ENCODE data around the gene TACR2. TPM values are rescaled to one million over a fixed set of nuclear protein-coding genes. Genes with fewer than 3 reads are reported as not detected.

TACR2 gene
- total and polyA plus RNA-seq, 2 donors = 0.05 to 0.30 TPM

DNA sequence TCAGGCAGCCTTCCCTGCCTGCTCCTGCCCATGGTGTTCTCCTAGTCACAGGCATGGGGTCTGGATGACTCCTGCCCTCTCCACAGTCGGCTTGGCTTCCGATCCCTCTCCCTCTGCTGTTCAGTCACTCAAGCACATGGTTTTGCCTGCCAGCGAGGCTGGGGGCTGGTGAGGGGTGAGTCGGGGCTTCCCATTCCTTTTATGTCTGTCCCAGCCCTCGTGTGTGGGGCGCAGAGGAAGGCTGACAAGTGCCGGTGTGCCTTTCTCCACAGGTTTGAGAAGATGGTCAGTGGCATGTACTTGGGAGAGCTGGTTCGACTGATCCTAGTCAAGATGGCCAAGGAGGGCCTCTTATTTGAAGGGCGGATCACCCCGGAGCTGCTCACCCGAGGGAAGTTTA, 40.1 kb downstream of the TACR2 start:
- DNase-seq (ENCODE audit: low read depth in 6 of 9, low spot score in 9 of 9) = no peak
- peaks cover 1 to 4% of the 10 kb centered on the region in 2 donors for H3K9me3 ChIP-seq (ENCODE audit: control insufficient read depth in 2 of 2, insufficient read depth in 1 of 2, low read length in 1 of 2)
- peaks cover 42 to 75% of the 10 kb centered on the region in 2 donors for H3K36me3 ChIP-seq (ENCODE audit: control insufficient read depth in 2 of 2, insufficient read depth in 2 of 2, low read length in 1 of 2)
- WGBS = 98% methylated on average over 11 of the region's 11 CpGs
- H3K4me3 ChIP-seq (ENCODE audit: low read length in 2 of 2) = no peak overlapping the region
- no peaks in the 10 kb centered on the region for H3K27me3 ChIP-seq (ENCODE audit: control insufficient read depth in 2 of 2, insufficient read depth in 1 of 2, low read length in 1 of 2)
- H3K4me1 ChIP-seq (ENCODE audit: control insufficient read depth in 2 of 2, insufficient read depth in 2 of 2, low read length in 2 of 2) = peaks cover 27 to 40% of the 10 kb centered on the region in 2 donors
- no peak overlapping the region for H3K27ac ChIP-seq (ENCODE audit: low read depth in 1 of 2, low read length in 1 of 2)

DNA sequence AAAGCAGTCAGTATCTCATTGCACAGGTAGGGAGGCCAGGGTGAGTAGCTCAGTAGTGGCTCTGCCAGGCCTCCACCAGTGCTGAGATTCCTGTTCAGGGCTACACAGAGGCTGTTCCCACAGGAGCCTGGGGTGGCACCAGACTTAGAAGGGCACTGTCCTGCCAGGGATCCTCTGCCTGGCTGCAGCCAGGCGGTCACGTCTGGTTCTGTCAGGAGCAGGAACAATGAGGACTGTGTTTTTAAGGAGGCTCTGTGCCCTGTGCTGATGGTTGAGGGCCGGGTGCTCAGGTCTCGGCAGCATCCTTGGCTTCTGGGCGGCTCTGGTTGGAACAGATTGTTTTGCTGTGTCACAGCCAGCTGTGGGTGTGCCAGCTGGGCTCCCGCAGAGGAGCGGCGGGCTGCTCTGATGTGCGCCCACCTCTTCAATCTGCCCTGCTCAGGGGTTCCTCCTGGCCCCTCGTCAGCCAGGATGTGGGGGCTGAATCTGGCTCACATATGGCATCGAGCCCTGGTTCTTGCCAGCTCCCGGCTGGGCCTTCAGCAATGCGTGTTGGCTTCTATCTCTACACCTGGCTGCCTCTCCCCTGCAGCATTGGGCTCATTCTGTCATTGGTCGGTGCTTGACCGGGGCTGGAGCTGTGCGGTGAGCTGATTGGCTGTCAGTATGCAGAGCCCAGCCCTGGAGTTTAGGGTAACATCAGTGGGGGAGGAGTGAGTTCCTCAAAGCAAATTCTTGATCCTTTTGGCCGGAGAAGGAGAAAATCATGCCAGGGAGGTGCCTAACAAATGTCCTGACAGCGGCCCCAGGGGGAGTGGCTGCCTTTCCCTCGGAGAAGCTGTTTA, 41.2 kb downstream of the TACR2 start:
- Histone ChIP-seq H3K4me3 (ENCODE audit: low read length in 2 of 2) (no peak overlapping the region), H3K4me1 (ENCODE audit: control insufficient read depth in 2 of 2, insufficient read depth in 2 of 2, low read length in 2 of 2) (peaks cover 27 to 40% of the 10 kb centered on the region in 2 donors), H3K27me3 (ENCODE audit: control insufficient read depth in 2 of 2, insufficient read depth in 1 of 2, low read length in 1 of 2) (no peaks in the 10 kb centered on the region), H3K9me3 (ENCODE audit: control insufficient read depth in 2 of 2, insufficient read depth in 1 of 2, low read length in 1 of 2) (peaks cover 1 to 4% of the 10 kb centered on the region in 2 donors), H3K36me3 (ENCODE audit: control insufficient read depth in 2 of 2, insufficient read depth in 2 of 2, low read length in 1 of 2) (peaks cover 48 to 77% of the 10 kb centered on the region in 2 donors), H3K27ac (ENCODE audit: low read depth in 1 of 2, low read length in 1 of 2) (peak overlapping the region; percentile 67 to 72)
- 35% methylated on average over 19 of the region's 19 CpGs for WGBS
- peak in 5 of 9 donors; percentile 55 to 87 (median 74) for DNase-seq (ENCODE audit: low read depth in 6 of 9, low spot score in 9 of 9)

DNA sequence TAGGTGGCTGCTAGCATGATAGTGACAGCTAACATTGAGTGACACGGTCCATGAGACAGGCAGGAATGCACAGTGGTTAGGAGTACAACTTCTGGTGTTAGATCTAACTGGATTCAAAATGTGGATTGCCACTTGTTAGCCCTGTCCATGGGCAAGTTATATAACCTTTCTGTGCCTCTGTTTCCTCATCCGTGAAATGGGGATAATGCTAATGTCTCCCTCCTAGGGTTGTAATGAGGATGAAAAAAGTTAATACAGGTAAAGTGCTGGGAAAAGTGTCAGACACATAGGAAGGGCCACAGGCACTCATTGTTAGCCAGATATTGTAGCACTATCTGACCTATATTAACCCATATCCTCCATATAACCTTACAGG, 41.8 kb downstream of the TACR2 start:
- WGBS = 98% methylated on average over 2 of the region's 2 CpGs
- Histone ChIP-seq H3K4me1 (ENCODE audit: control insufficient read depth in 2 of 2, insufficient read depth in 2 of 2, low read length in 2 of 2) (peaks cover 27 to 40% of the 10 kb centered on the region in 2 donors), H3K27ac (ENCODE audit: low read depth in 1 of 2, low read length in 1 of 2) (peak overlapping the region; percentile 26 to 72), H3K36me3 (ENCODE audit: control insufficient read depth in 2 of 2, insufficient read depth in 2 of 2, low read length in 1 of 2) (peaks cover 48 to 77% of the 10 kb centered on the region in 2 donors), H3K4me3 (ENCODE audit: low read length in 2 of 2) (no peak overlapping the region), H3K27me3 (ENCODE audit: control insufficient read depth in 2 of 2, insufficient read depth in 1 of 2, low read length in 1 of 2) (no peaks in the 10 kb centered on the region), H3K9me3 (ENCODE audit: control insufficient read depth in 2 of 2, insufficient read depth in 1 of 2, low read length in 1 of 2) (peaks cover 0 to 4% of the 10 kb centered on the region in 2 donors)
- DNase-seq (ENCODE audit: low read depth in 6 of 9, low spot score in 9 of 9) = no peak

DNA sequence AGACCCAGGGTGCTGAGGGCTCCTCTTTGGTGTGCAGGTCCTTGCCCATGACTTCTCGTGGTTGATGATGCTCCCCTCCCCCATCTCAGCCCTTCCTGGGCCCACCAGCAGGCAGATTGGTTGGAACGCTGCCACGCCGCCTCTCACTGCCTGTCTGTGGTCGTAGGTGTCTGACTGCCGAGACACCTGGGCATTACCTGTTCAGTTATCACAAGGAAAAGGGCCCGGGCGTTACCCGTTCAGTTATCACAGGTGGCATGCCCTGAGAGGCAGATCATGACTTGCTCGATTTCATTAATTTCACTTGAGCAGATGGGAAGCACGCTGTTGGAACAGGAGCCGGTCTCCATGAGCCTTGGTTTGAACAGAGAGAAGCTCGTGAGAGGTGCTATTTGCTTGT, 42.5 kb downstream of the TACR2 start:
- DNase-seq (ENCODE audit: low read depth in 6 of 9, low spot score in 9 of 9) = no peak
- no peaks in the 10 kb centered on the region for H3K9me3 ChIP-seq (ENCODE audit: control insufficient read depth in 2 of 2, insufficient read depth in 1 of 2, low read length in 1 of 2)
- peaks cover 27 to 40% of the 10 kb centered on the region in 2 donors for H3K4me1 ChIP-seq (ENCODE audit: control insufficient read depth in 2 of 2, insufficient read depth in 2 of 2, low read length in 2 of 2)
- H3K4me3 ChIP-seq (ENCODE audit: low read length in 2 of 2) = no peak overlapping the region
- no peaks in the 10 kb centered on the region for H3K27me3 ChIP-seq (ENCODE audit: control insufficient read depth in 2 of 2, insufficient read depth in 1 of 2, low read length in 1 of 2)
- peaks cover 48 to 76% of the 10 kb centered on the region in 2 donors for H3K36me3 ChIP-seq (ENCODE audit: control insufficient read depth in 2 of 2, insufficient read depth in 2 of 2, low read length in 1 of 2)
- 88% methylated on average over 13 of the region's 13 CpGs for WGBS
- H3K27ac ChIP-seq (ENCODE audit: low read depth in 1 of 2, low read length in 1 of 2) = no peak overlapping the region

DNA sequence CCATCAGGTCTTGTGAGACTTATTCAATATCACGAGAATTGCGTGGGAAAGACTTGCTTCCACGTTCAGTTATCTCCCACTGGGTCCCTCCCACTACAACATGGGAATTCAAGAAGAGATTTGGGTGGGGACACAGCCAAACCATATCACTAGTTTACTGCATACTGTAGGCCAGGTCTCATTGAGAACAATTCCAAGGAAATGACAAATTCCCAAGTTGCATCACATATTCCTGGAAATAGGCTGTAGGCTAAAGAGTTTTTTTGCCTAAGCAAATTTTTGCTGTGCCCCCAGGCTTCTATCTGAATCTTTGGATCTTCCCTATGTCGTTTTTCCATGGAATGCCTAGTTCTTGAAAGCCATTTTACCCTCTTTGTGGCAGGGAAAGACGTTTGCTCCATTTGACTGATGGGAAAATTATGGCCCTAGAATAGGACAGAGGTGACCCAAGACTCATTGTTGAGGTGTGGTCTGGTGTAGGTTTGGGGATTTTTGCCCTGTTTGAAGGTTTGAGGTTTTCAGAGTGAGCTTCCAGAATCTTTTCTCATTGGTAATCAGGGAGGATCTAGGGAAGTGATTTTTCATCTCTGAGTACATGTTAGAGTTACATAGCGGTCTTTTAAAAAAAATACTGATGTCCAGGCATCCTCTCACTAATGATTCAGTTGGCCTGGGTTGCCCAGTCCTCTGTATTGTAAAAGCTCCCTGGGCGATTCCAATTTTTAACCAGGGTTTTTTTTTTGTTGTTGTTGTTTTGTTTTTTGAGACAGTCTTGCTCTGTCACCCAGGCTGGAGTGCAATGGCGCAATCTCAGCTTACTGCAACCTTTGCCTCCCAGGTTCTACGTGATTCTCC, 44.4 kb downstream of the TACR2 start:
- WGBS = 98% methylated on average over 9 of the region's 9 CpGs
- Histone ChIP-seq H3K4me1 (ENCODE audit: control insufficient read depth in 2 of 2, insufficient read depth in 2 of 2, low read length in 2 of 2) (peaks cover 27 to 36% of the 10 kb centered on the region in 2 donors), H3K27me3 (ENCODE audit: control insufficient read depth in 2 of 2, insufficient read depth in 1 of 2, low read length in 1 of 2) (no peaks in the 10 kb centered on the region), H3K4me3 (ENCODE audit: low read length in 2 of 2) (no peak overlapping the region), H3K9me3 (ENCODE audit: control insufficient read depth in 2 of 2, insufficient read depth in 1 of 2, low read length in 1 of 2) (no peaks in the 10 kb centered on the region), H3K36me3 (ENCODE audit: control insufficient read depth in 2 of 2, insufficient read depth in 2 of 2, low read length in 1 of 2) (peaks cover 56 to 80% of the 10 kb centered on the region in 2 donors), H3K27ac (ENCODE audit: low read depth in 1 of 2, low read length in 1 of 2) (no peak overlapping the region)
- DNase-seq (ENCODE audit: low read depth in 6 of 9, low spot score in 9 of 9) = no peak

DNA sequence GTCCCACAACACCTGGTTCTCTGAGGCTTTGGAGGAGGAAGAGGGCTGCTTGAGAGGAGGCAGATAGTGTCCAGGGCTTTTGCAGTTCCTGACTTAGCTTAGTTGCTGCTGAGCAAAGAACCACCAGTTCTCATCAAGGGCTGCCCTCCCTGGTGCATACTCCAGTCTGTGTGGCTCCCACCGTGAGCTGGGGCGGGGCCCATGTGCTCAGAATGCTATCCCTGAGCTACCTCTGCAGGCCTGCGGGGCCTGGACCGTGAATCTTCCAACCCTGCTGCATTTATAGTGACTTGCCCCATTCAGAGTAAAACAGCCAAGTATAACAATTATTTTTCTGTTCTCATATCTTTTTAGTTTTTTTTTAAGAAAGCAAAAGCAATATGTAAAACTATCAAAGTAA, 49.2 kb downstream of the TACR2 start:
- no peak overlapping the region for H3K4me3 ChIP-seq (ENCODE audit: low read length in 2 of 2)
- WGBS = 96% methylated on average over 4 of the region's 4 CpGs
- DNase-seq (ENCODE audit: low read depth in 6 of 9, low spot score in 9 of 9) = no peak
- H3K4me1 ChIP-seq (ENCODE audit: control insufficient read depth in 2 of 2, insufficient read depth in 2 of 2, low read length in 2 of 2) = peaks cover 19 to 28% of the 10 kb centered on the region in 2 donors
- no peak overlapping the region for H3K27ac ChIP-seq (ENCODE audit: low read depth in 1 of 2, low read length in 1 of 2)
- peaks cover 72 to 81% of the 10 kb centered on the region in 2 donors for H3K36me3 ChIP-seq (ENCODE audit: control insufficient read depth in 2 of 2, insufficient read depth in 2 of 2, low read length in 1 of 2)
- no peaks in the 10 kb centered on the region for H3K9me3 ChIP-seq (ENCODE audit: control insufficient read depth in 2 of 2, insufficient read depth in 1 of 2, low read length in 1 of 2)
- H3K27me3 ChIP-seq (ENCODE audit: control insufficient read depth in 2 of 2, insufficient read depth in 1 of 2, low read length in 1 of 2) = no peaks in the 10 kb centered on the region

DNA sequence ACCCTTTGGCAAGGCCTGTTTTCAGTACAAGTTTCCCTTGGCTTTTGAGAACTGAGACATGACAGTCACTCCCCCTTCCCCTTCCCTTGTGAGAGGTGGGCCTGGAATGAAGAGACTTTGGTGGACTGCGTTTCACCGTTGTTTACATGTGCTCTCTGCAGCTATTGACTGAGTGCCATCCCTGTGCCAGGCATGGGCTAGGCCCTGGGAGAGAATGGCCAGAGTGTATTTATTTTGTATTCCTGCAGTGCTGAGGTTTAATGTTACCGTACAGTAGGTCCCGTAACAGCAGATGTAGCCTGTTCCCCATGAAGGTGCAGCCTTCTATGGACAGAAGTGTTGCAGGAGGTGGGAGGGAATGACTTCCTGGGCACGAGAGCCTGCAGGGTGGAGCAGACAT, 50.0 kb downstream of the TACR2 start:
- no peaks in the 10 kb centered on the region for H3K27me3 ChIP-seq (ENCODE audit: control insufficient read depth in 2 of 2, insufficient read depth in 1 of 2, low read length in 1 of 2)
- H3K4me3 ChIP-seq (ENCODE audit: low read length in 2 of 2) = no peak overlapping the region
- peaks cover 23 to 34% of the 10 kb centered on the region in 2 donors for H3K4me1 ChIP-seq (ENCODE audit: control insufficient read depth in 2 of 2, insufficient read depth in 2 of 2, low read length in 2 of 2)
- no peaks in the 10 kb centered on the region for H3K9me3 ChIP-seq (ENCODE audit: control insufficient read depth in 2 of 2, insufficient read depth in 1 of 2, low read length in 1 of 2)
- 98% methylated on average over 5 of the region's 5 CpGs for WGBS
- peaks cover 68 to 81% of the 10 kb centered on the region in 2 donors for H3K36me3 ChIP-seq (ENCODE audit: control insufficient read depth in 2 of 2, insufficient read depth in 2 of 2, low read length in 1 of 2)
- H3K27ac ChIP-seq (ENCODE audit: low read depth in 1 of 2, low read length in 1 of 2) = peak overlapping the region in 1 of 2 donors; percentile 4
- no peak for DNase-seq (ENCODE audit: low read depth in 6 of 9, low spot score in 9 of 9)

DNA sequence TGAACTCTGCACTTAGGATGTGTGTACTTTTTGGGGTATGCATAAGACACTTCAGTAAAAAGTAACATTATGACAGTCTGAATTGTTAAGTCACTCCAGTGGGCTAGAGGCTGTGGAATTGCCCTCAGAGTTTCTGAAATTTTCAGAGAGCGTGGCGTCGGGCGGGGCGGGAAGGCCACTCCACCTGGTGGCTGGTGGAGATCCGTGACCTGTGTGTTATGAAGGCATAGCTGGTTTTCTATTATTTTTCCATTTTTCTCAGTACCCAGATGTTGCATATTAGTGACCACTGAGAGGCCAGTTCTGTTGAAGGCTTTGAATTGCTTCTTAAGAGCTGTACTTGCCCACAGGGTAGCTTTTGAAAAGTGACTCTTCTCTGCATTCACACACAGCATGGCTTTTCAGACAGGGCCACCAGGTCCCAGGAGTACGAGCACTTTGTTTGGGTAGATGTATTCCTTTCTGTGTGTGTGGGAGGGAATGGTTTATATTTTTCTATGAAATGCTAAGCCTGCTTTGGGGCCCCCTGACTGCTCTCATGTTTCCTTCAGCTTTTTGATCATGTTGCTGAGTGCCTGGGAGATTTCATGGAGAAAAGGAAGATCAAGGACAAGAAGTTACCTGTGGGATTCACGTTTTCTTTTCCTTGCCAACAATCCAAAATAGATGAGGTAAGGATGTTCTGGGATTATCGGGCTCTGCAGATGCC, 52.3 kb downstream of the TACR2 start:
- no peaks in the 10 kb centered on the region for H3K27me3 ChIP-seq (ENCODE audit: control insufficient read depth in 2 of 2, insufficient read depth in 1 of 2, low read length in 1 of 2)
- H3K27ac ChIP-seq (ENCODE audit: low read depth in 1 of 2, low read length in 1 of 2) = peak overlapping the region in 1 of 2 donors; percentile 86
- DNase-seq (ENCODE audit: low read depth in 6 of 9, low spot score in 9 of 9) = no peak
- H3K4me1 ChIP-seq (ENCODE audit: control insufficient read depth in 2 of 2, insufficient read depth in 2 of 2, low read length in 2 of 2) = peaks cover 35 to 56% of the 10 kb centered on the region in 2 donors
- H3K4me3 ChIP-seq (ENCODE audit: low read length in 2 of 2) = no peak overlapping the region
- peaks cover 61 to 69% of the 10 kb centered on the region in 2 donors for H3K36me3 ChIP-seq (ENCODE audit: control insufficient read depth in 2 of 2, insufficient read depth in 2 of 2, low read length in 1 of 2)
- H3K9me3 ChIP-seq (ENCODE audit: control insufficient read depth in 2 of 2, insufficient read depth in 1 of 2, low read length in 1 of 2) = no peaks in the 10 kb centered on the region
- 96% methylated on average over 9 of the region's 9 CpGs for WGBS

Measured in thymus (tissue), 11 donors.